HUES6 (cell line): ENCODE measurements around the gene SPAAR.
"Not testable (repeated sequence)": the region's sequence is repeated elsewhere in the genome, so short reads cannot be mapped to it uniquely, and the experiment has no call there.

ENCODE experiments used
- H3K27ac ChIP-seq: 2 replicates; pipeline ENCODE4 v1.7.0; 2013; ENCODE audit warnings: low read depth, mild to moderate bottlenecking, low read length, inconsistent platforms
- H3K27me3 ChIP-seq: 2 replicates; pipeline ENCODE4 v1.6.1; 2013; ENCODE audit warnings: low read length; ENCODE audit not compliant: control insufficient read depth, insufficient read depth
- H3K36me3 ChIP-seq: 2 replicates; pipeline ENCODE4 v1.6.1; 2013; ENCODE audit warnings: low read length; ENCODE audit not compliant: control insufficient read depth, insufficient read depth
- H3K4me1 ChIP-seq: 2 replicates; pipeline ENCODE4 v1.6.1; 2013; ENCODE audit warnings: low read length; ENCODE audit not compliant: control insufficient read depth, insufficient read depth
- H3K4me3 ChIP-seq: 2 replicates; pipeline ENCODE4 v1.5.1; 2013; ENCODE audit warnings: low read depth, low read length
- H3K9ac ChIP-seq: one replicate; pipeline ENCODE4 v1.6.1; 2013; ENCODE audit warnings: mild to moderate bottlenecking, low read length
- H3K9me3 ChIP-seq: 2 replicates; pipeline ENCODE4 v1.6.1; 2013; ENCODE audit warnings: low read depth, low read length; ENCODE audit not compliant: control insufficient read depth, insufficient read depth

The SPAAR gene

DNA sequence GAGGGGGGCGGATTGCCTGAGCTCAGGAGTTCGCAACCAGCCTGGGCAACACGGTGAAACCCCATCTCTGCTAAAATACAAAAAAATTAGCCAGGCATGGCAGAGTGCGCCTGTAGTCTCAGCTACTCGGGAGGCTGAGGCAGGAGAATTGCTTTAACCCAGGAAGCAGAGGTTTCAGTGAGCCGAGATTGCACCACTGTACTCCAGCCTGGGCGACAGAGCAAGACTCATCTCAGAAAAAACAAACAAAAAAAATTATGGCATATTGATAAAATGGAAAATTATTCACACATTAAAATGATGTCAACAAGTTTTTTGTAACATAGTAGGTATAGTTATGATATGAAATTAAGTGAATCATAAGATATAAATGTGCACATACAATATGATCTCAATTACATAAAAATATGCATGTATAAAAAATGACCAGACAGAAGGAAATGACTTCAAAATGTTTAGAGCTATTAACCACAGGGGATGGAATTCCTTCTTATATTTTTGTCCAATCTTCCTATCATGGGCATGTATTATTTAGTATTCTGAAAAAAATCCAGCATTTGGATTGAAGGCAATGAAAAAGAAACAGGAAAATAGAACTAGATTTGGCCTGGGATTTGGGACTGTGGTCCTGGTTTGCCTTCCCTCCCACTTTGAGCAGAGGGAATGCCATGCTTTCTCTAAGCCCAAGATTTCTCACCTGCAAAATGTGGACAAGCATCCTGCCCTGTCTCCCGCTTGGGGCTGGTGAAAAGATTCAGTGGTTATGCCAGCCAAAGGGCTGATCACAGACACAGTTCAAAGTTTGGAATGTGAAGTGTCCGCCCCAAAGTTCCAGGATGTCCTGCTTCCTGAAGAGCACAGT lies 19.5 kb downstream of the SPAAR start:
- H3K9me3 ChIP-seq, result no peaks in the 10 kb centered on the region
- 0 out of 2 replicates have a peak, but pooled peaks cover 8% of the 10 kb centered on the region for H3K27me3 ChIP-seq
- H3K4me1 ChIP-seq, result peaks cover 5% of the 10 kb centered on the region; the same call in 1 of the 2 replicates
- H3K4me3 ChIP-seq, result no peak overlapping the region
- no peaks in the 10 kb centered on the region for H3K36me3 ChIP-seq
- no peak overlapping the region for H3K9ac ChIP-seq
- no peak overlapping the region for H3K27ac ChIP-seq

DNA sequence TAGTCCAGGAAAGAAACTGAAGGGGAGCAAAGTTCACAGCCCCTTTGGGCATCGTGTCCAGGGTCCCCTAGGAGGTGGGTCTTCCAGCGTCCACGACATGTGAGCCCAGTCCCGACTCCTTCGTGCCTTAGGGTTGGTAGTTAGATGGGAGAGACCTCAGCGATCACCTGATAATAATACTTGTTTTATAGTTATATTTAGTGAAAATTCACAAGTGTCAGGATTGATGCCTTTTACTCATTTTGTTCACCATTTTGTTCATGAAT lies 20.1 kb downstream of the SPAAR start:
- H3K4me1 ChIP-seq, result no peaks in the 10 kb centered on the region
- H3K9ac ChIP-seq, result no peak overlapping the region
- no peaks in the 10 kb centered on the region for H3K9me3 ChIP-seq
- H3K36me3 ChIP-seq, result no peaks in the 10 kb centered on the region
- H3K27ac ChIP-seq, result no peak overlapping the region
- H3K4me3 ChIP-seq, result no peak overlapping the region
- H3K27me3 ChIP-seq, result 0 out of 2 replicates have a peak, but pooled peaks cover 8% of the 10 kb centered on the region

DNA sequence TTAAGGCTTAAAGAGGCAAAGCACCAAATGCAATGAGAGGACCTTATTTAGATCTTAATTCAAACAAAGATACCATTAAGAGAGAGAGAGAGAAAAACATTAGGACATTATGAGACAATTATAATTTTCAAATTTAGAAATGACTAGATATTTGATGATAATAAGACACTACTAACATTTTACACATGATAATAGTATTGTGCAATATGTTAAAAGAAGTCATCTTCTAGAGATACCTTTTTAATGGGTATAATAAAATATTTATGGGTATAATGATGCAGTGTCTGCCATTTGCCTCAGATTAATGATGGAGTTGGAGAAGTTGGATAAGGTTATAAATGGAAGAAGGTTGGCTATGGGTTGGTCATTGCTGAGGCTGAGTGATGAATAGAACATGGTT lies 21.2 kb downstream of the SPAAR start:
- Histone ChIP-seq H3K36me3 (no peaks in the 10 kb centered on the region), H3K27me3 (0 out of 2 replicates have a peak, but pooled peaks cover 8% of the 10 kb centered on the region), H3K4me3 (no peak overlapping the region), H3K27ac (no peak overlapping the region), H3K9me3 (no peaks in the 10 kb centered on the region), H3K4me1 (no peaks in the 10 kb centered on the region), H3K9ac (no peak overlapping the region)

DNA sequence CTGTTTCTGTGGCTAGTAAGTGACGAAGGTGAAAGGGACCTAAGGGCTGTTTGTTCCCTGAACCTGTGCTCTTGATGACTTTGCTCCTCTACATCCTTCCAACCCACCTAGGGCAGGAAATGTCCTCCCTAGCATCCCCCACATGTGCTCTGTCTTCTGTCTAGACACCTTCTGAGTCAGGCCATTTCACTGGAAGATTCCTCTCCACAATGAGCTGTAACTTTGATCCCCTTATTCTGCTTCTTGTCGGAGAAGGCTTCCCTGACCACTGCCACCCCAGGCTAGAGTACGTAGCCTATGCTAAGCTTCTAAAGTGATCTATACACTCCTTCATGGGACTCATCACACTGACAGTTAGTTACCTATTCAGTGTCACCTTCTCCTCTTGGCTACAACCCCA lies 21.7 kb downstream of the SPAAR start:
- Histone ChIP-seq H3K27ac (no peak overlapping the region), H3K9ac (no peak overlapping the region), H3K4me1 (no peaks in the 10 kb centered on the region), H3K27me3 (0 out of 2 replicates have a peak, but pooled peaks cover 8% of the 10 kb centered on the region), H3K4me3 (no peak overlapping the region), H3K9me3 (no peaks in the 10 kb centered on the region), H3K36me3 (no peaks in the 10 kb centered on the region)

DNA sequence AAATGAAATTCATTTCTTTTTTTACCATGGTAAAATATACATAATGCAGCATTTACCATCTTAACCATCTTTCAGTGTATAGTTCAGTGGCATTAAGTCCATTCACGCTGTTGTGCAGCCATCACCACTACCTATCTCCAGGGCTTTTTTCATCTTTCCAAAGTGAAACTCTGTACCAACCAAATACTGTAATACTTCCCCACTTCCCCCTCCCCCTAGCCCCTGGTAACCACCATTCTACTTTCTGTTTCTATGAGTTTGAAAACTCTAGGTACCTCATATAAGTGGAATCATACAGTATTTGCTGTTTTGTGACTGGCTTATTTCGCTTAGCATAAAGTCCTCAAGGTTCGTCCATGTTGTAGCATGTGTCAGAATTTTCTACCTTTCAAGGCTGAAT lies 23.4 kb downstream of the SPAAR start:
- no peaks in the 10 kb centered on the region for H3K4me1 ChIP-seq
- no peak overlapping the region for H3K4me3 ChIP-seq
- H3K9ac ChIP-seq, result no peak overlapping the region
- H3K27ac ChIP-seq, result no peak overlapping the region
- H3K9me3 ChIP-seq, result peaks cover 3% of the 10 kb centered on the region; the same call in 1 of the 2 replicates
- no peaks in the 10 kb centered on the region for H3K36me3 ChIP-seq
- H3K27me3 ChIP-seq, result 0 out of 2 replicates have a peak, but pooled peaks cover 8% of the 10 kb centered on the region

DNA sequence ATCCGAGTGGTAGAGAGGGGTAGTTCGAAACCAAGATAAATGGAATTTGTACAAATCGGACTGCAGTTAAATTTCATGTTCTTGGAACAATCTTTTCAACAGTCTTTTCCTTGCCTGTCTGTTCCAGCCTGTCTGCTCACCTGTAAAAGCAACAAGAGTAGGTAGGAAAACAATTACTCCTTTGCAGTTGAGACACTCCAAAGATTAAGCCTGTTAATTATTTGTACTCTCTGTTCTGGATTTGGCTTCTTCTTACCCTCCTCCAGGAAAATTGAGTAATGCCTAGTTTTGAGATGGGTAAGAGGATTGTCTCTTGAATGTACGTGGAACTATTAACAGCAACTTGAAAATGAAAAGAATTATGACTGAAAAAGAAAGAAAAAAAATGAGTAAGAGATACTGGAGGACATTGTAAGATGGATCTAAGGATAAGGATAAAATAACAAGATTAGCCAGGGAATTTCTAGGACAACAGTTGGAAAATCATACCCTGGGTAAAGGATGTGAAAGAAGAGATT lies 24.3 kb downstream of the SPAAR start:
- Histone ChIP-seq H3K27ac (no peak overlapping the region), H3K27me3 (0 out of 2 replicates have a peak, but pooled peaks cover 8% of the 10 kb centered on the region), H3K9ac (no peak overlapping the region), H3K36me3 (no peaks in the 10 kb centered on the region), H3K9me3 (peaks cover 3% of the 10 kb centered on the region; the same call in 1 of the 2 replicates), H3K4me3 (no peak overlapping the region), H3K4me1 (no peaks in the 10 kb centered on the region)

DNA sequence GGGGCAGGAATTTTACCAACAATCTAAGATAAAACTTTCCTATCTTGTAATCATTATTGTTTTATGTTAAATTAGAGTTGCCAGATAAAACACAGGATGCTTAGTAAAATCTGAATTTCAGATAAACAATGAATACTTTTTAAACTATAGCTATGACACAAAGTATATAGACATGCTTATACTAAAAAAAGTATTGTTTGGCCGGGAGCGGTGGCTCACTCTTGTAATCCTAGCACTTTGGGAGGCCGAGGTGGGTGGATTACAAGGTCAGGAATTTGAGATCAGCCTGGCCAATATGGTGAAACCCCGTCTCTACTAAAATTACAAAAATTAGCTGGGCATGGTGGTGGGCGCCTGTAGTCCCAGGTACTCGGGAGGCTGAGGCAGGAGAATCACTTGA lies 24.8 kb downstream of the SPAAR start:
- not testable (repeated sequence) for H3K9me3 ChIP-seq, H3K4me3 ChIP-seq, H3K27me3 ChIP-seq, H3K27ac ChIP-seq, H3K4me1 ChIP-seq, H3K36me3 ChIP-seq, H3K9ac ChIP-seq

DNA sequence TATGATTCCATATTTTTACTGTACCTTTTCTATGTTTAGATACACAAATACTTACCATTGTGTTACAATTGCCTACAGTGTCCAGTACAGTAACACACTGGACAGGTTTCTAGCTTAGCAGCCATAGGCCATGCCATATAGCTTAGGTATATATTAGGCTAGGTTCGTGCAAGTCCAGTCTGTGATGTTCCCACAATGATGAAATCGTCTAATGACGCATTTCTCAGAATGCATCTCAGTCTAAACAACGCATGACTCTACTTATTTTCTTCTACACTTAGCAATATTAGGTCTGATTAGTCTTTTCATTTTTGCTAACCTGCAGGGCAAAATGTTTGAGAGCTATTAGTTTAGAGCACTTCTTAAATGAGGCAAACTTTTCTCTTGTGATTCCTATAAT lies 26.0 kb downstream of the SPAAR start:
- Histone ChIP-seq H3K9ac (no peak overlapping the region), H3K9me3 (peaks cover 3% of the 10 kb centered on the region; the same call in 1 of the 2 replicates), H3K4me1 (no peaks in the 10 kb centered on the region), H3K4me3 (no peak overlapping the region), H3K27me3 (0 out of 2 replicates have a peak, but pooled peaks cover under 1% of the 10 kb centered on the region), H3K36me3 (no peaks in the 10 kb centered on the region), H3K27ac (no peak overlapping the region)

DNA sequence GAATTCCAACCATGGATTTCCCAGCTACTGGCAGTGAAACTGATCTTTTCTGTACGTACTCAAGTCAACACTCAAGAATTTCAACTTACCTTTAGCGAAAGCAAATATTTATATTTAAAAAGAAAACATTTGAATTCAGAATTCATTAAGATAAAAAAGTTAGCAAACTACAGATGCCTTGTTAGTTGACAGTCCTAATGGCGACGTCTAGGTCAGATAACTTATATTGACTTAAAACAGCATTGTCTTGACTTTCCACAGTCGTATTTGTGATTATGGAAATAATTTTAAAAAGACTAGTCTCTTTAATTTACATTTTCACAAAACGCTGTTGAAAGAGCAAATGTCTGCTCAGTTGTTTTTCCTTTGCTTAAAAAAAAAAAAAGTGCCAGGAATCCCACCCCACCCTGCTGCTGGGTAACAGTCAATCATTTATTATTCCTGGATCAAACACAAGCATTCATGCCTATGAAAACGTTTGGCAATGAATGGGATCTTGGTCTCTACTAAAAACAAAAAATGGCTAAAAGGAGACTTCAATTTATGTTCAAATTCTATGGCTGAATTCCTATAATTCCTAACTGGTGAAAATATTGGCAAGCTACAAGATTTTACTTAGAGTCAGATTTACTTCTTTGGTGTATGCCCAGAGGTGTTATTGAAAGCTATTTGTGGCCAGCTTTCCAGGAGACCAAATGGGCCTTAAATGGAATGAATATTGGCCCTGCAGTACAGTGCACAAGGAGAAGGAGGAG lies 26.6 kb downstream of the SPAAR start:
- Histone ChIP-seq H3K27me3 (peaks cover 4% of the 10 kb centered on the region), H3K36me3 (no peaks in the 10 kb centered on the region), H3K4me1 (no peaks in the 10 kb centered on the region), H3K9ac (no peak overlapping the region), H3K27ac (no peak overlapping the region), H3K9me3 (peaks cover 3% of the 10 kb centered on the region; the same call in 1 of the 2 replicates), H3K4me3 (no peak overlapping the region)

DNA sequence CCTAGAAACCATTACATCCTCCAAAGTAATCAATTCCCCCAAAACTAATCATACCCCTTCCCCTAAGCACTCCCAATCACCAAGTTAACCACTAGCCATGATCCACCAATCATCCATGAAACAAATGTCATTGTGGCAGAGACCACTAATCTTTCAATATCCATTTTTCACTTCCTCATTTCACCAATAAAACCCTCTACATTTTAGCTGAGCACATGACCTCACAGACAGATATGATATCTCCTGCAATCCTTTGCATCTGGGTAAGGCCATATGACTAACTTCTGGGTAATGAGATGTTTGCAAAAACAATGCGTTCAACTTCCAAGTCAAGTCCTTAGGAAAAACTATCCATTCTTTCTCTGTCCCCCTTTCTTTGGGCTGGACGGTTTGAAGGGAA lies 27.9 kb downstream of the SPAAR start:
- H3K9me3 ChIP-seq, result peaks cover 3% of the 10 kb centered on the region; the same call in 1 of the 2 replicates
- no peak overlapping the region for H3K9ac ChIP-seq
- no peaks in the 10 kb centered on the region for H3K4me1 ChIP-seq
- H3K27ac ChIP-seq, result no peak overlapping the region
- H3K4me3 ChIP-seq, result no peak overlapping the region
- H3K27me3 ChIP-seq, result peaks cover 16% of the 10 kb centered on the region
- H3K36me3 ChIP-seq, result no peaks in the 10 kb centered on the region
